Esophagus squamous epithelium (tissue), 4 donors: Measurements from ENCODE around the gene CUL5.

Source experiments
- POLR2A ChIP-seq, 4 donors: fragments of 450-650 bp; IDR thresholded peaks; one replicate each; pipeline ENCODE4 v1.6.1; 2017; ENCODE audit warnings: antibody characterized with exemption in 4 of 4, mild to moderate bottlenecking in 4 of 4, moderate library complexity in 3 of 4
- TF ChIP-seq, protein P1 (sequence below), 6 experiments: fragments of 450-650 bp in 4 of 6; fragments of 200-600 bp in 2 of 6; sonication (generic) in 2 of 6; IDR thresholded peaks; one replicate each; pipeline ENCODE4 v1.5.1; 2016 to 2019; ENCODE audit warnings: antibody characterized with exemption in 6 of 6, mild to moderate bottlenecking in 4 of 6, moderate library complexity in 4 of 6

DNA sequence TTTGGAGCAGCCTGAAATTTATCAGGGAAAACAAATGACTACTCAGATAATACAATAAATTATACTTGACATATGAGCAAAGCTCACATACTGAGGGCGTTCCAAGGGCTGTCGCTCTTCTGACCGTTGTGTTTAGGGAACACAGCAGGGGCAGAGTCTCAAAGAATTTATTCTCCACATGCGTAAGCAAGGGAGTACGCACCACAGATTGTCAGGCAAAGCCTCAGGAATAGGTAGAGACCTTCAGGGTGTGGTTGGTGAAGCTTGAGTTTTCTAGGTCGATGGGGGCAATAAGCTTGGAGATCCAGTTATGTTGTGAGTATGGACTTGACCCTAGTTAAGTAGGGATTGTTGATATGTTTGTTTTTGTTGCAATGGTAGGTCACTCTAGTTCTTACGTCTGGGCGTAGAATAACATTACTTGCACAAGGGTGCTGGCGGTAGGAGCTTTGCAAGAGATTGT is 113.5 kb downstream of the CUL5 start:
- no peak for TF ChIP-seq POLR2A (IDR thresholded peaks at IDR 0.05)
- TF ChIP-seq, protein P1, sequence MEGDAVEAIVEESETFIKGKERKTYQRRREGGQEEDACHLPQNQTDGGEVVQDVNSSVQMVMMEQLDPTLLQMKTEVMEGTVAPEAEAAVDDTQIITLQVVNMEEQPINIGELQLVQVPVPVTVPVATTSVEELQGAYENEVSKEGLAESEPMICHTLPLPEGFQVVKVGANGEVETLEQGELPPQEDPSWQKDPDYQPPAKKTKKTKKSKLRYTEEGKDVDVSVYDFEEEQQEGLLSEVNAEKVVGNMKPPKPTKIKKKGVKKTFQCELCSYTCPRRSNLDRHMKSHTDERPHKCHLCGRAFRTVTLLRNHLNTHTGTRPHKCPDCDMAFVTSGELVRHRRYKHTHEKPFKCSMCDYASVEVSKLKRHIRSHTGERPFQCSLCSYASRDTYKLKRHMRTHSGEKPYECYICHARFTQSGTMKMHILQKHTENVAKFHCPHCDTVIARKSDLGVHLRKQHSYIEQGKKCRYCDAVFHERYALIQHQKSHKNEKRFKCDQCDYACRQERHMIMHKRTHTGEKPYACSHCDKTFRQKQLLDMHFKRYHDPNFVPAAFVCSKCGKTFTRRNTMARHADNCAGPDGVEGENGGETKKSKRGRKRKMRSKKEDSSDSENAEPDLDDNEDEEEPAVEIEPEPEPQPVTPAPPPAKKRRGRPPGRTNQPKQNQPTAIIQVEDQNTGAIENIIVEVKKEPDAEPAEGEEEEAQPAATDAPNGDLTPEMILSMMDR (IDR thresholded peaks at IDR 0.05), result no peak
